Fibroblast of gingiva (primary cell): ENCODE data around the gene COL23A1.
A peak's percentile ranks its signal among the peaks of the same experiment; 100 is the strongest.
"Not testable (repeated sequence)": the region's sequence is repeated elsewhere in the genome, so short reads cannot be mapped to it uniquely, and the experiment has no call there.

Source experiments
- DNase-seq: peaks from one replicate; pipeline ENCODE4 v3.0.0-alpha.2; 2011; ENCODE audit warnings: low read depth

The COL23A1 gene

DNA sequence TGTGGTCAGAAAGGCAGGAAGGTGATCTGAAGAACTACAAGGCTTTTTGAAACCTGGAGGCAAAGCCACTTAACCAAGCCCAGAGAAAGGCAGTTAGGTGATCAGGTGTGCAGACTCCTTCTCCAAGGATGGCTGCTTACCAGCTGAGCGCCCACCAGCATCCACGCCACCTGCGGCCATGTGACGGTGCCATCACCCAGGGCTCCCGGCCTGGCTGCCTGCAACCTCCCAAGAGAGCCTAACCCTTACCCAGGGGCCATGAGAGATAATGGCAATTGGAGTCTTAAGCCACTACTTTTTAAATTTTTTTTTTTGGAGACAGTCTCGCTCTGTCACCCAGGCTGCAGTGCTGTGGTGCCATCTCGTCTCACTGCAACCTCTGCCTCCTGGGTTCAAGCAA is 324.4 kb downstream of the COL23A1 start:
- DNase-seq, result no peak

DNA sequence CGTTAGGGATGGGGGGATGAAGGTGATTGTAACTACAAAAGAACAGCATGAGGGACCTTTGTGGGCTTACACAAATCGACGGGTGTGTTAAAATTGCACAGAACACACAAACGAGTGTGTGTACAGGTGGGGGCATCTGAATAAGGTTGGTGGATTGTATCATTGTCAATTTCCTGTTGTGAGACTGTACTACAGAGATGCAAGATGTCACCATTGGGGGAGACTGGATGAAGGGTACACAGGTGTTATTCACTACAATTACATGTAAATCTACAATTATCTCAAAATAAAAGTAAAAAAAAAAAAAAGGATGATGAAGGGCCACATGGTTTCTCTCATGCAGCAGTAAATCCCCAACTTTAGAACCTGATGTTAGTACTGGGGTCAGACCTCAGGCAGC is 326.1 kb downstream of the COL23A1 start:
- DNase-seq, result no peak

DNA sequence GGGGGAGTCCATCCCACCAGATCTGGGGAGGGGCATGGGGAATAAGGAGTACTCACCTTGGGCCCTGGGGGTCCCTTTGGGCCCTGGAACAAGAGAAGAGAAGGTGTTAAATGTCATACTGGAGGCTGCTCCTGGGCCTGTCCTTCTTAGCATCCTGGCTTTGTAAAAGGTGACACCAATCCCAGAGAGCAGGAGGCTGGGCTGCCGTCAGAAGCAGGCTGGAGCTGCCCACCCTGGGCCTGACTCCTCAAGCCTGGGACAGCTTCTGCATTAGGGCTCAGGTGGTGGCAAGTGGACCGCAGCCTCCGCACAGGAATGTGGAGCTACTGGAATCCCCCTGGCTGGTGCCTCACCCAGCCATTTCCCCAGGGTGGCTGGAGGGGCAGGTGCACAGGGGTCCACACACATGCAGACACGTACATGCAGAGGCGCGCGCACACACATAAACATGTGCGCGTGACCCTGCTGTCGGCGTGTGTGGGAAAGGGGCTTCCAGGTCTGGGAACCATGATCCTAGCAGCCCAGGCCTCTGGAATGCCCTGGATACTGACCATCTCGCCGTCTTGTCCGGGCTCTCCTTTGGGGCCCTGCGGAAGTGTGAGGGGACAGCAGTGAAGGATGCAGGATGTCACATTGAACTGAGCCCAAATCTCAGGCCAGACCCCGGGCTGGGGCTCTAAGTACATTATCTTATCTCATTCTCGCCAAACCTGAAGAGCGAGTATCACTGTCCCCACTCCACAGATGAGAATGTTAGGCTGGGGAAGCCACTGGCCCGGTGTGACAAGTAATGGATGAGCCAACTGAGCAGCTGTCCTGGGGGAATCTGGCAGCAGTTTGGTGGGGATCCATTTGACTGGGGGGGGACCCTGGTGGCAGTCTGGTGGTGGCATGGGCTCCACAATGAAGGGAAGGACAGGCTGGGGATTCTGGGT is 328.3 kb downstream of the COL23A1 start:
- no peak for DNase-seq

DNA sequence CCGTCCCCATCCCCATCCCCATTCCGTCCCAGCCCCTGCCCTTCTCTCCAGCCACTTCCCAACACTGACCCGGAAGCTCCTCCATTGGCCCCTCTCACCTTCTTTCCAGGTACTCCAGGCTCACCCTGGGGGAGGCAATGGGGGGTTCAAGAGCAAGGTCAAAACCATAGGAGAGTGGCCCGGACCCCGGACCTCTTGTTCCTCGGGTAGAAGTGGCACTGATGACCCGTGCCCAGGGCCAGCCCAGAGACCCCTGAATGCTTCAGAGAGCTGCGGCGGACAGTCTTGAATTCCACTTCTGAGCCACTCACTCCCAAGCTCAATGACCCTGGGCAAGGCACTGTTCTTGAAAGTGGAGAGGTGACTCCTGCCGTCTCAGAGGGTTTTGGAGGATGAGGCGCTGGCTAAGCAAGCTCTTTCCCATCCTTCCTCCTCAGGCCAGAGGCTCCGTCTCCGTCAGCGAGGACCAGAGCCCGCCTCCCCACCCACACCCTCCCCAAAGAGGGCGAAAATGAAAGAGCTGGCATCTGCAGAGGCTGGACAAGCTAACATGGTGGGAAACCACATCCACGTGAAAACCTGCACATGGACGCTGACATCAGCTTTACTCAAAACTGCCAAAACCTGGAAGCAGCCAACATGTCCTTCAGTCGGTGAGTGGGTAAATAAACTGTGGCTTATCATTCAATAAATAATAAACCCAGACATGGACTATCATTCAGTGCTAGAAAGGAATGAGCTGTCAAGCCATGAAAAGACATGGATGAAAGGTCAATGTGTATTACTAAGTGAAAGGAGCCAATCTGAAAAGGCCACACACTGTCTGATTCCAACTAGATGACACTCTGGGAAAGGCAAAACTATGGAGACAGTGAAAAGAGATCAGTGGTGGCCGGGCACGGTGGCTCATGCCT is 330.3 kb downstream of the COL23A1 start:
- DNase-seq, result no peak

DNA sequence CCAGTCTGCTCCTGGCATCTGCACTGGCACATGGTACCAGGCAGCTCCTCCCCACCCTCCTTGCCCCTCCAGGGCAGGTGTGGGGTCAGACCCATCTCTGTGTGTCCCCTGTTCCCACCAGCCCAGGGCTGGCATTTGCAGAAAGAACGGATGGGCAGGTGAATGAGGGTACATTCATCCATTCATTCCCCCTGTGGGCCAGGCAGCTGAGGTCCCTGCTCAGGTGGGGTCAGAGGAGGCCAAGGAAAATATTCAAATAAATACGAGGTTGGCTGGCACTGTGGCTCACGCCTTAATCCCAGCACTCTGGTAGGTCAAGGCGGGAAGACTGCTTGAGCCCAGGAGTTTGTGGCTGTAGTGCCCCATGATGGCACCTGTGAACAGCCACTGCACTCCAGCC is 332.5 kb downstream of the COL23A1 start:
- no peak for DNase-seq

DNA sequence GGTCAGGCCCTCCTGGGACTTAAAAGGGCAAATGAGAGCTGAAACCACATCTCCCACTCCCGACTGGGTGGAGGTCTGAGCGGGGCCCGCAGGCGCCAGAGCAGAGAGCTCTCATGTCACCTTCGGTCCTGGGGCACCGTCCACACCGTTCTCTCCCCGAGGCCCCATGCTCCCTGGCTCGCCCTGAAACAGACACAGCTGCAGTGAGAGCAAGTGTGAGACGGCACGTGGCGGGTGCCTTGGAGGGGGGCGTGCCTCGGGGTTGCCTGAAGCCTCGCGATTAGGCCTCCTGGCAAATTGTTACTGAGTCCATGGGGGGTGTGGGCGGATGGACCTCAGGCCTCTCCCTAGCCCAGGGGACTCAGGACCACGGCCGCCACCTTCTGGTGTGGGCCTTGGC is 333.4 kb downstream of the COL23A1 start:
- DNase-seq, result no peak

DNA sequence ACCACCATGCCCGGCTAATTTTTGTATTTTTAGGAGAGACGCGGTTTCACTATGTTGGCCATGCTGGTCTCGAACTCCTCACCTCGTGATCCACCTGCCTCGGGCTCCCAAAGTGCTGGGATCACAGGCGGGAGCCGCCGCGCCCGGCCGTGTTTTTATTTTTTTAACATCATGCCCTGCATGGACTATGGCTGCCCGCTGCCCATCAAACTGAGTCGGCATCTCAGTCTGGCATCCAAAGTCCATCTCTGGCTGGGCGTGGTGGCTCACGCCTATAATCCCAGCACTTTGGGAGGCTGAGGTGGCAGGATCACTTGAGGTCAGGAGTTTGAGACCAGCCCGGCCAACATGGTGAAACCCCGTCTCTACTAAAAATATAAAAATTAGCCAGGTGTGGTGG is 336.6 kb downstream of the COL23A1 start:
- DNase-seq, result not testable (repeated sequence)

DNA sequence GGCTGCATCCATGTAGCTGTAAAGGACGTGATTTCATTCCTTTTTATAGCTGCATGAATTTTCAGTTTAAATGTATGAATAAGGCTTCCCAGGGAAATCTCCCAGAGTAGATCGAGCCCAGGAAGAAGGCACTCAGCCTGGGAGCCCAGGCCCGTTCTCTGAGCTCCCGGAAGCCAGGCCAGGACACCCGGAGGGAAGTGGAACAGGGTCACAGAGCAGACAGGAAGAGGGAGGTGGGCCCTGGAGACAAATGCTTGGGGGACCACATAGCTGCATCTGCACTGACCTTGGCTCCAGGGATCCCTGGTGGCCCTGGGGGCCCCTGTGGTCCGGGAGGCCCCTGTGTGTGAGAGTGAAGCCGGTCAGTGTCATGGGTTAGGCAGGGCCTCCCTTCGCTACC is 337.9 kb downstream of the COL23A1 start:
- DNase-seq, result no peak

DNA sequence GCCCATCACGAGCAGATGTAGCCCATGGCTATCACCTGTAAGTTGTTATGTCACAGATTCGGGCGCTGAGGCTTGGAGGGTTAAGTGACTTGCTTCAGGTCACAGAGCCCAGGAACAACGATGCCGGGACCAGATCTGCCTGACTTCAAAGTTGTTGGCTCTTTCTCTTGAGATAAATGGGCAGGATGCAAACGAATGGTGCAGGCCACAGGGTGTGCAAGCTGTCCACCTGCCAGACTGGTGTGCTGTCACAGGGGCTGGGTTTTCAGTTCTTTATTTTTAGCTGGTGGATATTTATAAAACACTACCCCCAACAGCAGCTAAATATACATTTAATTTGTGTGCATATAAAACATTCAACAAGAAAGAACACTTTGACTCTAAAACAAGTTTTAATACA is 339.9 kb downstream of the COL23A1 start:
- no peak for DNase-seq

DNA sequence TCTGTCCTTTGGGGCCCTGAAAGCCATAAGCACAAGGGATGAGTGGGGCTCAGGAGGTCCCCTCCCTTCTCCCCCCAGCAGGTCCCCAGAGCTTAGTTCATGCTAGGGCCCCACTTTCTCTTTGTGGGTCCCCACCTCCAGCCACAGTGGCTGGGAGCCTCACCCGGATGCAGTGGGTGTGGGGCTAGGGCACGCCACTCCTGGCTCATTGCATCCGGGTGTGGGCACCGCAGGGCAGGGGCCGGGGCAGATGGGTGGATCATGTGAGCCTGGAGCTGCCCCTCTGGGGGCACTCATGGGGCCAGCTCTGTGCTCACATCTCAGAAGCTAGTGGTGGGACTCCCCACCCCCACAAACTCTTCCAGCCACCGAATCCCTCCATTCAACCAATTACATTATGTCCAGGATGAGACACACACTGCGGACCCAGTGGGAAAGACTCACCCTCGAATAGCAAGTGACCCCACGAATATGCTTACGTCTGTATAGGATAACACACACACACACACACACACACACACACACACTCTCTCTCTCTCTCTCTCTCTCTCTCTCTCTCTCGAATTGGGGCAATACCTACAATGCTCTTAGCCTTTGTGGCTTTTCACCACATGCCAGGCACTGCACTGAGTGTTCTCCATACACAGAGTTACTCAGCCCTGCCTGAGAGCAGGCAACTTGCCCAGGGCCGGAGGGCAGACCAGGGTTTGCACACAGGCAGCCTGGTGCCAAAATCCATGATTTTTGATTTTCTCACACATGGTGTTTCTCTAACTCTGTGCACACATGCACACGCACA is 340.8 kb downstream of the COL23A1 start:
- peak; percentile 96 for DNase-seq

DNA sequence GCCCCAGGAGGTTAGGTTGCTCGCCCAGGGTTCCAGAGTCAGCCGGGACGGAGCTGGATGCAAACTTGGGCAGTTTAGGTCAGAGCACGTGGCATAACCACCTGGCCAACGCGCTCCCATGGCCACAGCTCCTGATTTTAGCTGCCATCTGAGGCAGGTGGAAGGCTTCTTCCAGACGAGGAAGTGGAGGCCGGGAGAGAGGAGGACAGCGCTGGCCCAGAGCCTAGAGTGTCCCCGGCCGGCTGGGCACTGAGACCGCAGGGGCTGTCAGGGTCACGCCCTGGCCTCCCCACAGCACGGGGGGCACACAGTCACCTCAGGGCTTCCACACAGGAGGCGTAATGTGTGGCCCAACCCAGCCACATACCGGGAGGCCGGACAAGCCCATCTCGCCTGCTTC is 341.4 kb downstream of the COL23A1 start:
- DNase-seq, result no peak

DNA sequence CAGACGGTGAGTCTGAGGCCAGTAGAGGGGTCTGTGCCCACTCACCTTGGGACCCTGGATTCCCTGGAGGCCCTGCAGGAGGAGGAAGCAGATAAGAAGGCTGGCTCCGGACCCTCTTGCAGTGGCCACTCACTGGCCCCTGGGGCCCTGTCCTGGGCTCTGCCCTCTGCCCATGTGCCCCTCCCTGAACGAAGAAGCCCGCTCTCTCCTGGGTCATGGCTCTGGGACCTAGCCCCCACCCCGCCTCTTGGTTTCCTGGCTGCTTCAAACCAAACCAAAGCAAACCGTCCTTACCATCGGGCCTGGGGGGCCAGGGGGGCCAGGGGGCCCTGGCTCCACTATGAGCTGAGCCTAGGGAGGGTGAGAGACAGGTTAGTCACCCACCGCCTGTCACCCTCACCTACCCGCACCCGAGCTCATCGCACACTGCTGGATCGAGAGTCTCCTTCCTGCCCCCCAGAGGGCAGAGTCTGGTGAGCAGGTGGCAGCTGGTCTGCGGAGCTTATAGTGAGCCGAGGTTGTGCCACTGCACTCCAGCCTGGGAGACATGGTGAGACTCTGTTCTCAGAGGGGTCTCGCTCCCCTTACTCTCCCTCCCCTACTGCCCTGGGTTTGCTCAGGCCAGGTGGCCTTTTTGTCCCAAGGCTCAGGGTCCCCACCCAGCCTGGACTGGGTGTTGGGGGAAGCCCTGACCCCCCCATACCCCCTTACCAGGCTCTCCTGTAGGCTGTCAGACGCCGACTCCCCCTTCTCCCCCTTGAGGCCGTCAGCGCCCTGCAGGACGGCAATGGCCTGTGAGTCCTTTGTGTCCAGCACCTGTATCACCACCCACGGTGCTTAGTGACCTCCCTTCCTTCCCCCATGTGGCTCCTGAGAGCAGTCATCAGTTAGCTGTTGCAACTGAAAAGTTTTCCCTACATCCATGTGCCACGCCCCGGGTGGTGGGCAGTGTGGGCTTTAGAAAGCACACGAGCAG is 342.4 kb downstream of the COL23A1 start:
- no peak for DNase-seq

DNA sequence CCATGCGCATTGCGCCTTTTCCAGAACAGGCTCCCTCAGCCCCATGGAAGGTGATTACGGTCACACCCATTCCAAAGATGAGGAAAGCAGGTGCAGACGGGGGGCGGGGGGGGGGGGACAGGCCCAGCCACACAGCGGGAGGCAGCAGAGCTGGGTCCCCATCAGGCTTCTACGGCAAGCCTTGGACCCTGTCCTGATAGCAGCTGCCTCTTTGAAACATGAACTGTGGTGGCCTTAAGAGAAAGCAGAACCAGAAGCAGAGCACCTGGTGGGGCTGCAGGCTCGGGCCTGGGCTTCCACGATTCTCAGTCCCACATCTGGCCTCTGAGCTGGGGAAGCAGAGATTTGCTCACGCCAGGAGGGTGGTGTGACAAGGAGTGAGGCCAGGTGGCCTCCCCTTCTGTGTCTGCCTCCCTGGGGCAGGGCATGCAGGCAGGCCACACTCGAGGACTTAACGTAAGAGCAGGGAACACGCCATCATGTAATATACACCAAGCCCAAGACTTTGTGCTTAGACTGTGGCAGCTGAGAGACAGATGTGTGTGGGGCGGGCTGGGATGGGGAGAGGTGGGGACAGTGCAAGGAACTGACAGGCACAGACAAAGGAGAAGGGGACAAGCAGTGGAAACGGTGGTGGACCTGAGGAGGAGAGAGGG is 343.4 kb downstream of the COL23A1 start:
- no peak for DNase-seq

DNA sequence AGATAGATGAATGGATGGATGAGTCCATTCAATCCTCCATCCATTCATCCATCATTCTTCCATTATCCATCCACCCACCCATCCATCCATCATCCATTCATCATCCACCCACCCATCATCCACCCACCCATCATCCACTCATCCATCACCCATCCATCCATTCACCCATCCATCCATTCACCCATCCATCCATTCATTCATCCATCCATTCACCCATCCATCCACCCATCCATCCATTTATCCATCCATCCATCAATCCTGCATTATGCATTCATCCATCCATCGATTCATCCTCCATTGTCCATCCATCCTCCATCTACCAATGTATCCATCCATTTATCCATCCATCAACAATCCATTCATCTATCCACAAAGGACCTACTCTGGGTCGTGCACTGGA is 344.8 kb downstream of the COL23A1 start:
- DNase-seq, result no peak

DNA sequence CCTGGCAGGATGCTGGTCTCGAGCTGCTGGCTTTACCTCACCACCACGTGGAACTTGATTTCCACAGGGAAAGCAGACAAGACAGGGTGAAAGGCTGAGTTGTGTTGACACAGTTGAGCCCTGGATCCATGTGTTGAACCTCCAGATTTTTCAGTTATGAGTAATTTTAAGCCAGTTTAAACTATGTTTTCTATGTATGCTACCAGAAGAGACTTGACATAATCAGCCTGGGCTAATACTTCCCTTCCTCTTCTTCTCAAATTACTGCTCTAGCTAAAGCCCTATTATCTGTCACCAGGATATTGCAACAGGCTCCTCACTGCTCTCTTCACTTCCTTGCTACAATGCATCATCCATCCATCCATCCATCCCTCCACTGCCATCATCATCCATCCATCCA is 345.6 kb downstream of the COL23A1 start:
- DNase-seq, result peak; percentile 77

DNA sequence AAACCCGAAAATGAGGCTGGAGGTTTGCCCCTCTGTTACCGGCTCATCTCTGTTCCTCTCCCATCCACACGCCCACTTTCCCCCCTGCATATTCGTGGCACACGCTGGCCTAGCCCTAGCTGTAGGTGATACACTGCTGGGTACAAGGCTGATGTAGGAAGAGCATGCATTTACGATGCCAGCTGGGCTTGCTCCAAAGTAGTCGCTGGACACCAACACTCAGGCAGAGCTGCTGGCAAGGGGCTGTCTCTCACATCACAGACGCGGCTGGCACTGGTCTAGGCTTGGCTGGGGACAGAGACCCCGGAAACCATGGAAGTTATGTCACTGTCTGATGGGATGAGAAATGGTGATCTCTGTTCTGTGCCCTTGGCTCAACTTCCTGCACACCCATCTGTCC is 347.8 kb downstream of the COL23A1 start:
- DNase-seq, result no peak

DNA sequence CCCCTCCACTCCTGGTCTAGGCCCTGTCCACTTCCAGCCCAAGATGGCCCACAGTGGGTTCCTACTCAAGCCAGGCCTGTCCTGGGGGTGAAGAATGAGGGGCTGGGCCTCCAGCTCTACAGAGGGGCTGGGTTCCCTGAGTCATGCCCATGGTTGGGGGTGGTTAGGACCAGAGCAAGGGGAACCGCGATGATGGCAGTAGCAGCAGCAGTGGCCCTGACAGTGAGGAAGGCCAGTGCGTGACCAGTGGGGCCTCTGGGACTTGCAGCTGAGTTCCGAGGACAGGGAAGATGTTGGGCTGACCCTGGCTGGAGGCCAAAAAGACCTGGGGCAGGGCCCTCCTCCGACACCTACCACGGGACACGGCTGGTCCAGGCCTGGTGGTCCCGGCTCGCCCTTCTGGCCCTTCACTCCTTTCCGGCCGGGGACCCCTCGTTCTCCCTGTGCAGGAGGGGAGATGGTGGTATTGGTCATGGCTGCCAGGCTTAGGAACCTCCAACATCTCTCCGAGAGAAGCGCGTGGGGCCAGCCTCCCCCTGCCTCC is 348.4 kb downstream of the COL23A1 start:
- no peak for DNase-seq

DNA sequence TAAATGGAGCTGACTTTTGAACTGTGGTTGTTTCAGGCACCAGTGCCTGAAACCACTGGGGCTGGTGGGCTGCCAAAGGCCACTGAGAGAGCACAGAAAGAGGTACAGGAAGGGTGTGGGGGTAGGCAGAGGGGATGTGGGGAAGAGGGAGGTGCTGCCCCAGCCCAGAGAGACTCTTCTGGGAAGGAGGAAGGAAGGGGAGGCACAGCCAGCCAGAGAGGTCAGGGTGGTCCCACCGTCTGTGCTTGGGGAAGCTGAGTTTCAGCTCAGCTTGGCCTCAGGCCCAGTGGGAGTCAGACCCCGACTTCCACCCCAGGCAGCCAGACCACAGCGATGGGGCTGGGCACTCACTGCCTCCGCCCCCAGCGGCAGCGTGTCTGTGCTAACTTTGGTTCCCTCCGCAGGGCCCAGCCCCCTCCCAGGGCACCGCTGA is 348.9 kb downstream of the COL23A1 start:
- DNase-seq, result no peak

DNA sequence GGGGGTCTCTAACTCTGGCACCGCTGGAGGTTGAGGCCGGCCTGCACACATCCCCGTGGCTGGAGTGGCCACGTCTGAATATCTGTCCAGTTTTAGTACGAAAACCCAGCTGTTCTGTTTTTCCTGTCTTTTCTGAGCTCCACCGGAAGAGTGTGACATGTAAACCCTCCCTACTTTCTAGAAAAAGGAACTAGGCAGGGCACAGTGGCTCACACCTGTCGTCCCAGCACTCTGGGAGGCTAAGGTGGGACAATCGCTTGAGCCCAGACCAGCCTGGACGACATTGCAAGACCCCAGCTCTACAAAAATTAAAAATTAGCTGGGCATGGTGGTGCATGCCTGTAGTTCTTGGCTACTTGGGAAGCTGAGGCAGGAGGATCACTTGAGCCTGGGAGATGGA is 349.4 kb downstream of the COL23A1 start:
- DNase-seq, result no peak

DNA sequence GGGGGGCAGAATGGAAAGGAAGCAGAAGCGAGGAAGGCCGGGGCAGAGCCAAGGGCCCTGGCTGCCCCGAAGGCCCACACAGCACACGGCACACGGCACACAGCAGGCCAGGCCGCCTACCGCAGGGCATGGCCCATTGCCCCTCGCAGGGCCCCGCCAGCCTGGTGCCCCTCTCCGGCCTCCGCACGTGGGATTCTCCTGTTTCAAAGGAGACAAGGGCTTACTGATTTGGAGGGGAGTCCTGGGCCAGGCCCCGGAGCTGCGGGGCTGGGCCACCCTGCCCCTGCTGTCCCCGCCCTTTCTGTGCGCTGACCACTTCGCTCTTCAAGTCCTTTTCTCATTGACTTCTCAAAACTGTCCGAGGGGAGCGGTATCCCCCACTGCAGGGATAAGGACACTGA is 349.9 kb downstream of the COL23A1 start:
- DNase-seq, result no peak
